Fibroblast of the aortic adventitia (primary cell): ENCODE results near the gene PPP1R37. TPM values are rescaled to one million over a fixed set of nuclear protein-coding genes. Genes with fewer than 3 reads are reported as not detected.

ENCODE experiments used
- DNase-seq: peaks from one replicate; pipeline ENCODE4 v3.0.0-alpha.2; 2010; ENCODE audit warnings: low read depth
- H3K4me3 ChIP-seq: 2 replicates; pipeline ENCODE4 v1.5.1; 2011; ENCODE audit warnings: low read depth, mild to moderate bottlenecking, control low read depth, low read length, moderate library complexity
- CTCF ChIP-seq: IDR thresholded peaks from 2 replicates; pipeline ENCODE4 v1.5.1; 2011; ENCODE audit warnings: mild to moderate bottlenecking, low read length, control low read depth, inconsistent platforms; ENCODE audit not compliant: insufficient read depth
- total RNA-seq: library from RNA; depleted of rRNA; stranded (reverse); fragments of >200 nt; gene quantifications from 2 replicates; pipeline ENCODE4 v1.2.3, GENCODE V29; 2012; ENCODE audit warnings: low replicate concordance

The PPP1R37 gene
- total RNA-seq, 1 donor, result 28.0 TPM

DNA sequence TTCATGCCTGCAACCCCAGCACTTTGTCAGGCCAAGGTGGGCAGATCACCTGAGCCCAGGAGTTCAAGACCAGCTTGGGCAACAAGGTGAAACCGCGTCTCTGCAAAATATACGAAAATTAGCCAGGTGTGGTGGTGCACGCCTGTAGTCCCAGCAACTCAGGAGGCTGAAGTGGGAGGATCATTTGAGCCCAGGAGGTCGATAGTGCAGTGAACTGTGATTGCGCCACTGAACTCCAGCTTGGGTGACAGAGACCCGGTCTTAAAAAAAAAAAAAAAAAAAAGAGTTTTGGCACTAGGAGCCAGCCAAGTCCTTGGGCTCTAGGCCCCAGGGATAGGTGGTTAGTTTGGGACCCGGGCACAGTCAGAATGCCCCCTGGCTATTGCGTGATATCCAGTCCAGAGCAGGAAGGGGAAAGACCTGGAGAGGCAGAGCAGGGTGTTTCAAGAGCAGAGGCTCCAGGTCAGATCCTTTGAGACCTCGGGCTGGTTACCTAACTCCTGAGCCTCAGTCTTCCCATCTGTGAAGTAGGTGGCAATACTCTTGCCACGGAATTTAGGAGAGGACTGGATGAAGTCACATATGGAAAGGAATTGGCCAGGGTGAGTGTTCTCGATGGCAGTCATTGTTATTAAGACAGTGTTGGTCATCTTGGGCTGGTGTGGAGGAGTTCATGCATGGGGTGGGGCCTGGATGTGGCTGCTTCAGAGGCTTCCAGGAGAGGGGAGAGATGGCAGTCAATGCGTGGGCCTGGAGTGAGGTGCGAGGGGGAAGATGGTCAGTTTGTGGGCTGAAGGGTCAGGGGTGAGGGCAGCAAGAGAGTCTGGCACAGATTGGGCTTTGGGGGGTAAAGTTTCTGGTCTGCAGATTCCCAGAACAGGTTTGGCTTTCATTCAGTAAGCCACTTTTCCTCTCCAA is 2.8 kb downstream of the PPP1R37 start:
- H3K4me3 ChIP-seq, result no peak overlapping the region
- no peak for TF ChIP-seq CTCF
- DNase-seq, result no peak

DNA sequence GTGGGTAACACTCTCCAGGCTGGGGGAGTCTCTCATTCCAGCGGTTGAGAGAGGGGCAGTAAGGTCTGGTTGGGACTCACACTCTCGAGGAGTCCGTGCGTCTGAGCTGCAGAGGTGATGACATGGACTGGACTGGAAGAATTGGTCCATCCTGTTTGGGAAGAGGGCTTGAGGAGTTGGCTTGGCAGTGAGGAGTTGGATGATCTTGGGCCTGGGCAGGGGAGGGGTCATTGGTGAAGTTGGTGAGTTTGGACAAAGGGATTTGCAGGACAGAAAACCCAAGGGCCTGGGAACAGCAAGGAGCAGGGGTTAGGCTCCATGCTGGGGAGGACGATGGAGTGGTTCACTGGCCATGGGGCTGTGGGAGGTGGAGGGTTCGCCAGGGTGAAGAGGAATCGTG is 3.7 kb downstream of the PPP1R37 start:
- DNase-seq, result no peak
- no peak for TF ChIP-seq CTCF
- no peak overlapping the region for H3K4me3 ChIP-seq

- TF ChIP-seq CTCF, result no peak
- no peak overlapping the region for H3K4me3 ChIP-seq
- DNase-seq, result no peak
Observed at GRCh38 chr19:45097450-45097775, 4.4 kb downstream of the PPP1R37 start.

DNA sequence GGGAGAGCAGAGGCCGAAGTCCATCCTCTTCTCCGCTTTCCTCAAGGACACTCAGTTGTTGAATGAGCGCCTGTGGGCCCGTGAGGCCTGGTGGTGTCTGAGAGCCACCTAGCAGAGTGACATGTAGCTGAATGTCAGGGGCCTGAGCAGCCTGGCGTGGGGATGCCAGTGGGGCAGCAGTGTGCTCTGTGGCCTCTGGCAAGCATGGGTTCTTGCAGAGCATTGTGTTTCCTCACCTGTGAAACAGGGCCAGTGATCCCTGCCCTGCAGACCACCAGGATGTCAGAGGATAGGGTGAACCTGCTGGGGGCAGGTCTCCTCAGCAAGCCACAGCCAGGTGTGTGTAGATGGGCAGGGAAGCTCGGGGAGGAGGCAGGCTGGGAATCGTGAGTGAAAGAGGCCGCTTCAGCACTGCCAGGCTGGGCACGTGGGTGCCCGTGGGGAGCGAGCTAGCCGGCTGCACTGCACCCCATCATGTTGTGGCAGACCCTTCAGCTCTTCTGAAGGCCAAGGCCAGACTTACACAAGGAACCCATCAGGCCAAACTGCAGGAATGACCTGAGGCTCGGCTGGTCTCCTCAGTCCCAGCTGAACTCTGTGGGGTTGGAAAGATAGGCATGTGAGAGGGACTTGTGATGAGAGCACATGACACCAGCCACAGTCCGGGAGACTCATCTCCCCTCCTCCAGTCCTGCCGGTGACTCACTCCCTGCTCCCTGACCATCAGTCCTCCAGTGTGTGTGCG is 5.0 kb downstream of the PPP1R37 start:
- peak; percentile 86 for DNase-seq
- TF ChIP-seq CTCF, result no peak
- H3K4me3 ChIP-seq, result peak overlapping the region; percentile 44

GRCh38 chr19:45098521-45099466 is 5.8 kb downstream of the PPP1R37 start:
- no peak for TF ChIP-seq CTCF
- peak overlapping the region; percentile 44 for H3K4me3 ChIP-seq
- peak; percentile 75 for DNase-seq

- no peak for DNase-seq
- no peak for TF ChIP-seq CTCF
Observed at GRCh38 chr19:45099467-45100191, 6.7 kb downstream of the PPP1R37 start.

More at GRCh38 chr19:45099467-45100191, 6.7 kb downstream of the PPP1R37 start:
- no peak overlapping the region for H3K4me3 ChIP-seq
